ENCODE measurements around the gene PPARD. TPM values are rescaled to one million over a fixed set of nuclear protein-coding genes. Genes with fewer than 3 reads are reported as not detected.

Gene PPARD
- total RNA-seq, 1 experiment from 2014 or later, result 24.7 TPM

DNA sequence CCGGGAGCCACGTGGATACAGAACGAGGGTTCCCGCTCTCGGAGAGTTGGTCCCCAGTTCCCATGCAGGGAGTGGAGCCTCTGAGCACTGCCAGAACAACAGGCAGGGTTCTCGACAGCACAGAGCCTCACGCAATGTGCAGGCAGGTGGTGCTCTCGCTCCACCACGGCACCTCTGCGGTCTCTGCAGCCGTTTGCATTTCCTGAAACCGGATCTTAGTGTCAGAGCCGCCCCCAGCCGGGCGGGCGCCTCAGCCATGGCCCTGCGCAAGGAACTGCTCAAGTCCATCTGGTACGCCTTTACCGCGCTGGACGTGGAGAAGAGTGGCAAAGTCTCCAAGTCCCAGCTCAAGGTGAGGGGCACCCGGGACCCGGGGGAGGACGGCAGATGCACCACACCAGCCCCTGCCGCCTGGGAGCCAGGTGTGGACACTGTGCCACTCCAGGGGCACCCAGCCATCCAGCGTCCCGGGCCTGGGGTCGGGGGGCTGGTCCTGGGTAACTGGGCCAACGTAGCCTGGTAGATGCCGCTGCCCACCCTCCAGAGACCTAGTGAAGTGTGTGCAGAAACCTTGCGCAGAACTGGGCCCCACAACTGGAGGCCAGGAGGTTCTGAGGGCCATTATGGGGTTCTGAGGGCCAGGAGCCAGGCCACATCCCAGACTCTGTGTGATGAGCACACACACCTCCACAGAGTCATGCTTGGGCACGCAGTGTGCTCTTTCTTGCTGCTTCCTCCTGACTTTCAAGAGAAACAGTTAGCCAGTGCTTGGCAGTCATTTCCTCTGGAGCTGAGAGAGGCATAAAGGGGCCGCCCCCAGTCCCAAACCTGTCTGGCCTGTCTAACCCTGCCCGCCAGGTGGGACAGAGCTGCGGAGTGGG is 44.5 kb upstream of the PPARD start, which contains the start of gene DEF6:
DEF6 (plus strand) TSS at position 218 of the 881 bp plus-strand sequence; CDS start at position 257, 39 bp downstream.
- Histone ChIP-seq H3K4me1 (replicated peaks; ENCODE audit: insufficient read depth) (peaks cover 23% of the 10 kb centered on the region), H3K36me3 (ENCODE audit: low read depth) (no peaks in the 10 kb centered on the region), H3K9me3 (ENCODE audit: insufficient read depth, low read depth) (no peaks in the 10 kb centered on the region), H3K27me3 (ENCODE audit: insufficient read depth, low read depth) (no peaks in the 10 kb centered on the region), H4K20me1 (ENCODE audit: insufficient read depth) (no peaks in the 10 kb centered on the region), H2AFZ (peak within 1 kb of the TSS; percentile 95), H3K27ac (no peak within 1 kb of the TSS), H3K4me3 (peak within 1 kb of the TSS; percentile 66), H3K79me2 (ENCODE audit: low read depth) (no peaks in the 10 kb centered on the region; the same call in 1 of the 2 replicates), H3K9me2 (ENCODE audit: insufficient read depth) (no peaks in the 10 kb centered on the region), H3K4me2 (peak within 1 kb of the TSS; percentile 98), H3F3A (ENCODE audit: insufficient read depth, low read depth) (peaks cover 11% of the 10 kb centered on the region; the same call in 1 of the 2 replicates)
- ChIA-PET POLR2A (ENCODE audit: unreplicated experiment) (interaction anchor here (0.6 kb wide), 1 partner anchor 44 kb away, joined by 3 read pairs; no protein-coding TSS in a partner anchor), CTCF (interaction anchor here (0.6 to 1.0 kb wide), 5 partner anchors 169 to 1311 kb away, joined by 3 to 6 read pairs (median 4); no protein-coding TSS in a partner anchor)
- TF ChIP-seq, protein P1, sequence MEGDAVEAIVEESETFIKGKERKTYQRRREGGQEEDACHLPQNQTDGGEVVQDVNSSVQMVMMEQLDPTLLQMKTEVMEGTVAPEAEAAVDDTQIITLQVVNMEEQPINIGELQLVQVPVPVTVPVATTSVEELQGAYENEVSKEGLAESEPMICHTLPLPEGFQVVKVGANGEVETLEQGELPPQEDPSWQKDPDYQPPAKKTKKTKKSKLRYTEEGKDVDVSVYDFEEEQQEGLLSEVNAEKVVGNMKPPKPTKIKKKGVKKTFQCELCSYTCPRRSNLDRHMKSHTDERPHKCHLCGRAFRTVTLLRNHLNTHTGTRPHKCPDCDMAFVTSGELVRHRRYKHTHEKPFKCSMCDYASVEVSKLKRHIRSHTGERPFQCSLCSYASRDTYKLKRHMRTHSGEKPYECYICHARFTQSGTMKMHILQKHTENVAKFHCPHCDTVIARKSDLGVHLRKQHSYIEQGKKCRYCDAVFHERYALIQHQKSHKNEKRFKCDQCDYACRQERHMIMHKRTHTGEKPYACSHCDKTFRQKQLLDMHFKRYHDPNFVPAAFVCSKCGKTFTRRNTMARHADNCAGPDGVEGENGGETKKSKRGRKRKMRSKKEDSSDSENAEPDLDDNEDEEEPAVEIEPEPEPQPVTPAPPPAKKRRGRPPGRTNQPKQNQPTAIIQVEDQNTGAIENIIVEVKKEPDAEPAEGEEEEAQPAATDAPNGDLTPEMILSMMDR (conservative IDR thresholded peaks at IDR 0.05), result peak; percentile 85
- TF ChIP-seq EZH2 (IDR thresholded peaks at IDR 0.05; ENCODE audit: low read depth), result no peak
- peak; percentile 87 for DNase-seq
- TSS peak; percentile 20 for BruUV-seq (replicated peaks)
- intact Hi-C loops (cut with micrococcal nuclease; ENCODE audit: unreplicated experiment), result loop anchor here (1.0 to 10.0 kb wide), 7 partner anchors 44 to 797 kb away; partner anchors contain the start of genes ARMC12, PPARD and RPL10A

DNA sequence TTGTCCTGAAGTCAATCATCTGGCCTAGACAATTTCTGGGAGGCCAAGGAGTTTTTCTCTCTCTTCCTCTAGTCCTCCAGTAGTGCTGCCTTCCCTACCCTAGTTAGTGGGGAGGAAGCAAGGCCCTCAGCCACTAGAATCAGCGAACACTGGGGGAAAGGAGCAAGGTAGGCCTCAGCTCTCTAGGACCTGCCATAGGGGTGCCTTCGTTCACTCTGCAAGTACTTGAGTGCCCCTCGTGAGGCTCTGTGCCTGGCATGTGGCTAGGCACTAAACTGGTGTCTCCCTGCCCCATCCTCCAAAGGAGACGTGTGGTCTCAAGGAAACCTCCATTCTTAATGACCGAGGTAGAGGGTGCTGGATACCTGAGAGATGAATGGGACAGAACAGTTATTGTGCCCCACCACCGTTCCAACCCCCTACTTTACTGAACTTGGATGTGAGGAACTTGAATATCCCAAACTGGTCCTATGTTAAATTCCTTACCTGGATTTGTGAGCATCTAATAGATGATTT is 43.7 kb upstream of the PPARD start:
- ChIA-PET CTCF (no interaction called here), POLR2A (ENCODE audit: unreplicated experiment) (no interaction called here)
- no peak overlapping the region for H2AFZ ChIP-seq
- H3K4me3 ChIP-seq, result peak overlapping the region; percentile 66; the same call in 1 of the 2 replicates
- H3K9me3 ChIP-seq (ENCODE audit: insufficient read depth, low read depth), result no peaks in the 10 kb centered on the region
- TF ChIP-seq, protein P1 (conservative IDR thresholded peaks at IDR 0.05), result no peak
- no peak for TF ChIP-seq EZH2 (IDR thresholded peaks at IDR 0.05; ENCODE audit: low read depth)
- no TSS peak for BruUV-seq (replicated peaks)
- H3K27ac ChIP-seq, result no peak overlapping the region
- peaks cover 31% of the 10 kb centered on the region for H3K4me1 ChIP-seq (replicated peaks; ENCODE audit: insufficient read depth)
- peaks cover 11% of the 10 kb centered on the region; the same call in 1 of the 2 replicates for H3F3A ChIP-seq (ENCODE audit: insufficient read depth, low read depth)
- no peaks in the 10 kb centered on the region for H4K20me1 ChIP-seq (ENCODE audit: insufficient read depth)
- peak overlapping the region; percentile 98 for H3K4me2 ChIP-seq
- no peak for DNase-seq
- H3K27me3 ChIP-seq (ENCODE audit: insufficient read depth, low read depth), result no peaks in the 10 kb centered on the region
- H3K79me2 ChIP-seq (ENCODE audit: low read depth), result no peaks in the 10 kb centered on the region; the same call in 1 of the 2 replicates
- no peaks in the 10 kb centered on the region for H3K36me3 ChIP-seq (ENCODE audit: low read depth)
- intact Hi-C loops (cut with micrococcal nuclease; ENCODE audit: unreplicated experiment), result loop anchor here (10.0 kb wide), 1 partner anchor 796 kb away; no protein-coding TSS in a partner anchor
- H3K9me2 ChIP-seq (ENCODE audit: insufficient read depth), result no peaks in the 10 kb centered on the region

DNA sequence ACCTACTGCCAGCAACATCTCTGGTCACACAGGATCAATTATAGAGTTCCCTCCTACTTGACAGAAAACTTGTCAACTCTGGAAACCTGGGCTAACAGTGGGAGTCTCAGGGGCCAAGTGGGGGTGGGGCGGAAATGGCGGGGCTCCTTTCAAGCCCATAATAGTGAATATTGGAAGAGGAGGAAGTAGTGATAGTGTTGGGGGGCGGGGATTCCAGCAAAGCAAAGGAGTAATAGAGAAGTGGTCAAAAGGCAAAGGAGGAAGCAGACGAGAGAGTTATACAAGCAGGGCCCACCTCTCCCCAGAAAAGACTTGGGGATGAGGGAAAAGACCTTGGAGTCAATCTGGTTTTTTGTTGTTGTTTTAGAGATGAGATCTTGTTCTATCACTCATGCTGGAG is 42.7 kb upstream of the PPARD start:
- H4K20me1 ChIP-seq (ENCODE audit: insufficient read depth), result no peaks in the 10 kb centered on the region
- no peak for TF ChIP-seq EZH2 (IDR thresholded peaks at IDR 0.05; ENCODE audit: low read depth)
- TF ChIP-seq, protein P1 (conservative IDR thresholded peaks at IDR 0.05), result no peak
- H2AFZ ChIP-seq, result no peak overlapping the region
- intact Hi-C loops (cut with micrococcal nuclease; ENCODE audit: unreplicated experiment), result loop anchor here (10.0 kb wide), 1 partner anchor 795 kb away; no protein-coding TSS in a partner anchor
- ChIA-PET CTCF (no interaction called here), POLR2A (ENCODE audit: unreplicated experiment) (no interaction called here)
- H3K36me3 ChIP-seq (ENCODE audit: low read depth), result no peaks in the 10 kb centered on the region
- peaks cover 11% of the 10 kb centered on the region; the same call in 1 of the 2 replicates for H3F3A ChIP-seq (ENCODE audit: insufficient read depth, low read depth)
- no peak overlapping the region for H3K4me2 ChIP-seq
- no peaks in the 10 kb centered on the region for H3K27me3 ChIP-seq (ENCODE audit: insufficient read depth, low read depth)
- DNase-seq, result no peak
- no peaks in the 10 kb centered on the region for H3K9me2 ChIP-seq (ENCODE audit: insufficient read depth)
- no peaks in the 10 kb centered on the region; the same call in 1 of the 2 replicates for H3K79me2 ChIP-seq (ENCODE audit: low read depth)
- H3K27ac ChIP-seq, result no peak overlapping the region
- H3K4me3 ChIP-seq, result no peak overlapping the region
- peaks cover 39% of the 10 kb centered on the region for H3K4me1 ChIP-seq (replicated peaks; ENCODE audit: insufficient read depth)
- no peaks in the 10 kb centered on the region for H3K9me3 ChIP-seq (ENCODE audit: insufficient read depth, low read depth)
- no TSS peak for BruUV-seq (replicated peaks)

All from PC-9 (cell line).